ENCODE measurements around the gene HSPBP1. TPM values are rescaled to one million over a fixed set of nuclear protein-coding genes. Genes with fewer than 3 reads are reported as not detected.

HSPBP1 gene
- total RNA-seq, 1 experiment from 2014 or later, result 72.8 TPM

- peaks cover 22% of the 10 kb centered on the region for H3K36me3 Mint-ChIP-seq (ENCODE audit: insufficient read depth, unreplicated experiment)
- DNase-seq, result no peak
- no peak for TF ChIP-seq CTCF (IDR thresholded peaks at IDR 0.05; ENCODE audit: unreplicated experiment)
- no peak overlapping the region for H3K4me3 Mint-ChIP-seq (ENCODE audit: low read depth, unreplicated experiment)
- BruUV-seq (replicated peaks), result no TSS peak
- intact Hi-C loops (cut with micrococcal nuclease; ENCODE audit: unreplicated experiment), result no loop called here
- peak overlapping the region; percentile 7 for H3K27ac Mint-ChIP-seq (ENCODE audit: unreplicated experiment)
- H3K9me3 Mint-ChIP-seq (ENCODE audit: low read depth, unreplicated experiment), result peaks cover 7% of the 10 kb centered on the region
- CTCF ChIA-PET, result no interaction called here
- no peaks in the 10 kb centered on the region for H3K4me1 Mint-ChIP-seq (ENCODE audit: low read depth, unreplicated experiment)
- H3K27me3 Mint-ChIP-seq (ENCODE audit: unreplicated experiment), result no peaks in the 10 kb centered on the region
Observed at GRCh38 chr19:55265723-55266386, 14.1 kb downstream of the HSPBP1 start.

- intact Hi-C loops (cut with micrococcal nuclease; ENCODE audit: unreplicated experiment), result no loop called here
- no peak for TF ChIP-seq CTCF (IDR thresholded peaks at IDR 0.05; ENCODE audit: unreplicated experiment)
- Mint-ChIP-seq H3K27ac (ENCODE audit: unreplicated experiment) (no peak overlapping the region), H3K27me3 (ENCODE audit: unreplicated experiment) (no peaks in the 10 kb centered on the region), H3K4me3 (ENCODE audit: low read depth, unreplicated experiment) (no peak overlapping the region), H3K9me3 (ENCODE audit: low read depth, unreplicated experiment) (peaks cover 7% of the 10 kb centered on the region), H3K36me3 (ENCODE audit: insufficient read depth, unreplicated experiment) (peaks cover 17% of the 10 kb centered on the region), H3K4me1 (ENCODE audit: low read depth, unreplicated experiment) (no peaks in the 10 kb centered on the region)
- BruUV-seq (replicated peaks), result no TSS peak
- DNase-seq, result no peak
- CTCF ChIA-PET, result no interaction called here
Observed at GRCh38 chr19:55265173-55265572, 14.7 kb downstream of the HSPBP1 start.

- peaks cover 17% of the 10 kb centered on the region for H3K36me3 Mint-ChIP-seq (ENCODE audit: insufficient read depth, unreplicated experiment)
- intact Hi-C loops (cut with micrococcal nuclease; ENCODE audit: unreplicated experiment), result no loop called here
- DNase-seq, result no peak
- CTCF ChIA-PET, result no interaction called here
- H3K27me3 Mint-ChIP-seq (ENCODE audit: unreplicated experiment), result no peaks in the 10 kb centered on the region
- peaks cover 7% of the 10 kb centered on the region for H3K9me3 Mint-ChIP-seq (ENCODE audit: low read depth, unreplicated experiment)
- H3K27ac Mint-ChIP-seq (ENCODE audit: unreplicated experiment), result no peak overlapping the region
- BruUV-seq (replicated peaks), result no TSS peak
- no peak overlapping the region for H3K4me3 Mint-ChIP-seq (ENCODE audit: low read depth, unreplicated experiment)
- no peak for TF ChIP-seq CTCF (IDR thresholded peaks at IDR 0.05; ENCODE audit: unreplicated experiment)
- H3K4me1 Mint-ChIP-seq (ENCODE audit: low read depth, unreplicated experiment), result no peaks in the 10 kb centered on the region
Observed at GRCh38 chr19:55264531-55264930, 15.4 kb downstream of the HSPBP1 start.

GRCh38 chr19:55262359-55262758 lies 17.6 kb downstream of the HSPBP1 start:
- intact Hi-C loops (cut with micrococcal nuclease; ENCODE audit: unreplicated experiment), result no loop called here
- H3K27ac Mint-ChIP-seq (ENCODE audit: unreplicated experiment), result no peak overlapping the region
- BruUV-seq (replicated peaks), result no TSS peak

More at GRCh38 chr19:55262359-55262758, 17.6 kb downstream of the HSPBP1 start:
- no peak for TF ChIP-seq CTCF (IDR thresholded peaks at IDR 0.05; ENCODE audit: unreplicated experiment)
- CTCF ChIA-PET, result interaction anchor here (0.5 kb wide), 1 partner anchor 56 kb away, joined by 3 read pairs; no protein-coding TSS in a partner anchor
- DNase-seq, result no peak
- peaks cover 38% of the 10 kb centered on the region for H3K36me3 Mint-ChIP-seq (ENCODE audit: insufficient read depth, unreplicated experiment)
- no peak overlapping the region for H3K4me3 Mint-ChIP-seq (ENCODE audit: low read depth, unreplicated experiment)
- peaks cover 5% of the 10 kb centered on the region for H3K4me1 Mint-ChIP-seq (ENCODE audit: low read depth, unreplicated experiment)
- no peaks in the 10 kb centered on the region for H3K27me3 Mint-ChIP-seq (ENCODE audit: unreplicated experiment)
- peaks cover 7% of the 10 kb centered on the region for H3K9me3 Mint-ChIP-seq (ENCODE audit: low read depth, unreplicated experiment)
